H7 (cell line): ENCODE data around the gene PET117. TPM values are rescaled to one million over a fixed set of nuclear protein-coding genes. Genes with fewer than 3 reads are reported as not detected.
"Not testable (repeated sequence)": the region's sequence is repeated elsewhere in the genome, so short reads cannot be mapped to it uniquely, and the experiment has no call there.

Experiments used
- DNase-seq: peaks from one replicate; pipeline ENCODE4 v3.0.0; 2012
- H3K27me3 ChIP-seq: 2 replicates; pipeline ENCODE4 v1.6.0; 2011; ENCODE audit warnings: mild to moderate bottlenecking, low read length; ENCODE audit not compliant: control insufficient read depth, insufficient read depth
- H3K36me3 ChIP-seq: replicated peaks from 2 replicates; pipeline ENCODE4 v1.5.1; 2011; ENCODE audit warnings: low read length; ENCODE audit not compliant: control insufficient read depth, insufficient read depth
- H3K4me3 ChIP-seq: 2 replicates; pipeline ENCODE4 v1.5.1; 2011; ENCODE audit warnings: low read depth, mild to moderate bottlenecking, control low read depth, low read length, moderate library complexity; ENCODE audit not compliant: insufficient read depth
- total RNA-seq: library from RNA; depleted of rRNA; stranded (reverse); fragments of >200 nt; shearing (Covaris generic); gene quantifications from 2 replicates; pipeline ENCODE4 v1.2.3, GENCODE V29; 2014; rRNA removed

PET117 gene
- total RNA-seq, 1 experiment from 2014 or later, result 17.2 TPM

- not testable (repeated sequence) for DNase-seq, H3K27me3 ChIP-seq, H3K4me3 ChIP-seq, H3K36me3 ChIP-seq
Observed at GRCh38 chr20:18180366-18180765, 42.7 kb downstream of the PET117 start.

DNA sequence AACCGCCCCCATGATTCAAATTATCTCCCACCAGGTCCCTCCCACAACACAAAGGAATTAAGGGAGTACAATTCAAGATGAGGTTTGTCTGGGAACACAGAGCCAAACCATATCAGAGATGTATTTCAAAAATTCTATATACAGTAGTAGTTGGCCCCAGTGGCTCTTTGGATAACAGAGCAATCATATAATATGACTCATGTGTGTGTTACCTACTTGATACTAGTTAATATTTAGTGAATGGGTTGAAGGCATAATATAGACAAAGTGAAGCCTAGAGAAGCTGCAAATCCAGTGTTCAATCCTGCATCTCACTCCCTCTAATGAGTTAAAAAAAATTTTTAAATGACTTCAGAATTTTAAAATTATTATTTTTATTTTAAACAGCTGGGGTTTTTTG is 43.2 kb downstream of the PET117 start:
- no peak for DNase-seq
- no peak overlapping the region for H3K4me3 ChIP-seq
- no peaks in the 10 kb centered on the region for H3K27me3 ChIP-seq
- H3K36me3 ChIP-seq, result peaks cover 4% of the 10 kb centered on the region

DNA sequence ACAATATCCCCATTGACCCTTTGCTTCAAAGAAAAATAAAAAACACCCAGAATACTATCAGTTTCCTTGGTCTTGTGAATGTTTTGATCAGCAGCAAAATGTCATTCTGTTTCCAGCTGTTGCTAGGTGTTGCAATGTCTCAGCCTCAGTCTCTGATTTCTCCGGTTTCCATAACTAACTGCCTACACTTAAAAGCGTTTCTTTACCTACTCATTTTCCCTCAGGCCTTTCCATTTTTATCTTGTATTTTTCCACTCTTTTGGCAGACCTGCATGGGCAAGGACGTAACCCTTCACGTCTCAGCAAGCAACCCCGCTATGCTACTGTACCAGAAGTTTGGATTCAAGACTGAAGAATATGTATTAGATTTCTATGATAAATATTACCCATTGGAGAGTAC is 49.4 kb downstream of the PET117 start:
- H3K4me3 ChIP-seq, result no peak overlapping the region
- peaks cover 9% of the 10 kb centered on the region for H3K36me3 ChIP-seq
- H3K27me3 ChIP-seq, result no peaks in the 10 kb centered on the region
- DNase-seq, result no peak

DNA sequence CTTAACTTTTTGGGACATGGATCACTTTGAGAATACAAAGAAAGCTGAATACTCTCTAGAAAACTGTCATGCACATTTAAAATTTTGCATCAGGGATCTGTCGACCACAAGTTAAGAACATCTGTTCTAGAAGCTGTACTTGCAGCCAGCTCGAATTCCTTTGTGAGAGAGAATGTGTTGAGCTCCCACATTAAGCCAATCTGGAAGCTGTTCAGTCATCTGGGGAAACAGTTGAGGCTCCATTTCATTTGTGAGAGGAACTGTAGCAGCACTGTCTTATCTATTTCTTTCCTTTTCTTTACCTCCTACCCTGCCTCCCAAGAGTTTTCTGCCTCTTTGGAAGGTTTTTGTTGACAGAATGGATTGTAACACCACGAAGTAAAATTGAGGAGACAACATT is 50.8 kb downstream of the PET117 start:
- Histone ChIP-seq H3K4me3 (no peak overlapping the region), H3K36me3 (peaks cover 7% of the 10 kb centered on the region), H3K27me3 (no peaks in the 10 kb centered on the region)
- DNase-seq, result no peak

- no peak overlapping the region for H3K4me3 ChIP-seq
- no peaks in the 10 kb centered on the region for H3K27me3 ChIP-seq
- peaks cover 5% of the 10 kb centered on the region for H3K36me3 ChIP-seq
- DNase-seq, result peak; percentile 73
Observed at GRCh38 chr20:18190338-18191233, 52.9 kb downstream of the PET117 start.

GRCh38 chr20:18191306-18191705 is 53.6 kb downstream of the PET117 start:
- peaks cover 1% of the 10 kb centered on the region for H3K36me3 ChIP-seq
- no peak overlapping the region for H3K4me3 ChIP-seq
- no peaks in the 10 kb centered on the region for H3K27me3 ChIP-seq
- DNase-seq, result no peak

Other genes with a start within 250 kb of the PET117 start
- 134 and 163 TPM in 2 replicates for gene SNX5, start 169.1 kb upstream of the PET117 start, total RNA-seq
- 35.5 and 42.1 TPM in 2 replicates for gene MGME1, start 168.8 kb upstream of the PET117 start, total RNA-seq
- 3.3 and 7.8 TPM in 2 replicates for gene OVOL2, start 79.9 kb upstream of the PET117 start, total RNA-seq
- 25.4 and 28.8 TPM in 2 replicates for gene KAT14, start within 50 bp of the PET117 start, total RNA-seq
- 25.5 and 29.0 TPM in 2 replicates for gene ZNF133, start 150.7 kb downstream of the PET117 start, total RNA-seq